Activated effector memory CD4-positive, alpha-beta T cell treated with anti-CD3 and anti-CD28 coated beads, Interleukin-2, amount 50 U/mL, for 16 hours (primary cell): ENCODE results near the gene AMBN.

ENCODE experiments used
- DNase-seq: peaks from one replicate; pipeline ENCODE4 v3.0.0-alpha.2; 2020

The AMBN gene, protein sequence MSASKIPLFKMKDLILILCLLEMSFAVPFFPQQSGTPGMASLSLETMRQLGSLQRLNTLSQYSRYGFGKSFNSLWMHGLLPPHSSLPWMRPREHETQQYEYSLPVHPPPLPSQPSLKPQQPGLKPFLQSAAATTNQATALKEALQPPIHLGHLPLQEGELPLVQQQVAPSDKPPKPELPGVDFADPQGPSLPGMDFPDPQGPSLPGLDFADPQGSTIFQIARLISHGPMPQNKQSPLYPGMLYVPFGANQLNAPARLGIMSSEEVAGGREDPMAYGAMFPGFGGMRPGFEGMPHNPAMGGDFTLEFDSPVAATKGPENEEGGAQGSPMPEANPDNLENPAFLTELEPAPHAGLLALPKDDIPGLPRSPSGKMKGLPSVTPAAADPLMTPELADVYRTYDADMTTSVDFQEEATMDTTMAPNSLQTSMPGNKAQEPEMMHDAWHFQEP

DNA sequence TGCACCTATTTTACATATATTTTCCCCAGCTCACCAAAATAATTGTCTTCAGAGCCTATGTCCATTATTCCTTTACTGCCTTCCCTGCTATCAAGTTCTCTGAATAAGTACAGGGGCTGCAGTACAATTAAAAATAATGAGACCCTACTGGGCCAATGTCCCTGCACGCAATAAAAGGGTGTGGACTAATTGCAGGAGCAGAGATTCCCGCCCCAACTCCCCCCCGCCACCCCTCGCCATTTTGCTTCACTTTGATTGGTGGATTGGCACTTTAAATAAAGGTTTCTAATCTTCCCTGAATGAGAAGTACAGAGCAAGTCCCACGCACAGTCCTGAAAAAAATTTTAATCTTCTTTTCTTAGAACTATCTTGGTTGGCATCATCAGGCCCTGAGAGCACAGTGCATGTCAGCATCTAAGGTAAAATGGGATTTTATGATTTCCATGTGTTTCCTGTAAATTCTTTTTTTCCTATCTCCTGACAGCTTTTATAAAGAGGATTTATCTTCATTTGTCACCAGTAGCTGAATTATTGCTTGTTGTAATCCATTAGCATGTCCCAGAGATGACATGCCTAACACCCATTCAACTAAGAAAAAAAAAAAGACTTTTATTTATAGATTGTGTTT, at the start of gene AMBN:
Gene AMBN, plus strand, starts transcription at position 302 of the 628 bp plus-strand sequence. Its CDS starts 103 bp downstream, at position 405.
- no peak for DNase-seq

DNA sequence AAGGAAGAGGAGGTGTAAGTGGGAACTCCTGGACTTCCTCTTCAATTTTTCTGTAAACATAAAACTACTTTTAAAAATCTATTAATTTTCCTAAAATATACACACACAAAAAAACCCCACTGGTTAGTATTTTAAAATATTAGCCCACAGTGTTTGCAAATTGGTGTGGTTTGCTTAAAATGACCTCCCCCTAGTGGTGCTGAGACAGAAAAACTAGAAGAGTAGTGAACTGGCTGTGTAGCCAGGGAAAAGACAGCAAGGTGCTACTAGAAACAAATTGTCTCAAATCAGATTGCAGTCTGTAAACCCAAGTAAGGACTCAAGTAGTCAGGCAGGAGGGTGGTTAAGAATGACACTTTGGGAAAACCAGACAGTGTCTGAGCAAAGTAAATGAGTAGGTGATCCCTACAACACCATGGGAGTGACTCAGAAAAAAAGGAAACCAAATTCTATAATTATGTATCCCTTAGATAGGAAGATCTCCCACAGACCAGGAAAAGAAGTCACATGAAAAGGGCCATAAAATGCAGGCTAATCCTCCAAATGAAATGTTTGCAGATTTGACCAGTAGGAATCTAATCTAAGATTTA, 47.7 kb upstream of the AMBN start:
- DNase-seq: no peak

DNA sequence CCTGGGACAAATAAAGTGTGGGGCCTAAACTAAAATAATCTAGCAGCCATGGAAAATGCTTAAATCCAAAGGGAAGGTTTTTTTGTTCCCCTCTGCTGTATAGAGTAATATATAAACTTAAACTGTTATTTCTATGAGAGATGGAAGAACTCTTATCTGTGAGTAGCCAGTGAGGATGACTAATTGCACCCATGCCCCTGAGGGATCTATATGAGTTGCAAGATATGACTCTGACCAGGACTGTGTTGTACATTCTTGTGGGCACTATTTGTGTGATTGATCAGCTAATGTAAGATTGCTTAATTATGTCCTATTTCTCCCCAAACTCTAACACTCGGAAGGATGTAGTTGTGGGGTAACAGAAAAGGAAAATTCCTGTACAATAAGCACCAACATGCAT, 35.2 kb upstream of the AMBN start:
- no peak for DNase-seq

DNA sequence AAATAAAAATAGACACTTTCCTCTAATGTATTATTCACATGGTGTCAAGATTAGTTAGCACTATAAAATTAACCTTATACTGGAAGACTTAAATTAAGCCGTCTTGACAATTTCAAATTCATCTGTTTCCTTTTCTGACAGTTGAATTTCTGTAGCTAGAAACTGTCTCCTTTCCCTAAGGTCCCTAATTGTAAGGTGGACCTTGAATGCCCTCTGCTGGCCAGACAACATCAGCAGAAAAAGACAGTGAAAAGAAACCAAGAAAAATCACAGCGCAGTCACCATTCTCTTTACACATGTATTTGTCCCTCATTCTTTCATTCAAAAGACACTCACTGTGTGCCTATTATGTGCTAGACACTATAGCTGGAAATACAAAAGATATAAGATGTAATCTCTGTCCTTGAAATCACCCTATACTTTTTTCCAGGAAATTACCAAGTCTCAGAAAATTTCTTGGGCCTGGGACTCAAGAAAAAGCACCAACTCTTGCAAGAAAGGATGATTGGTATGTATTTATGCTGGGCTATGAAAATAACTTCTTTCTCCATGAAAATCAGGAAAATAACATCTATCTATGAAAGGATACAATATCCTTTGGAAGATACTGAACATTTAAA, 32.7 kb upstream of the AMBN start:
- no peak for DNase-seq

DNA sequence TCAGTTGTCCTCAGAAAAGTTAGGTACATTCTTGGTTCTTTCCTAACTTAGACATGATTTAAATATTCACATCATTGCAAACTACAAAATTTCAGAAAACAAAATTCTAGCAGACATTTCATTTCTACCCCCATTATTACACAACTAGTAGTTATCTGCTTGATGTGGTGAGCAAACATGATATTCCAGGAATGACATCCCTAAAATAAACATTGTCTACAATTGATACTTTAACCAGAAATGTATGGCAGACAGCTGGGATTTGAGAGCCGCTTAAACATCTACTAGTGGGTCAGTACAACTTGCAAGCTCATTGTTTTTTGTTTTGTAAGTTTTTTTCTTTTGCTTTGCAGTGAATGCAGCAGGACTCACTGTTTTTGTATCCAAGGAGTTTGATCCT, 32.1 kb upstream of the AMBN start:
- DNase-seq: no peak

DNA sequence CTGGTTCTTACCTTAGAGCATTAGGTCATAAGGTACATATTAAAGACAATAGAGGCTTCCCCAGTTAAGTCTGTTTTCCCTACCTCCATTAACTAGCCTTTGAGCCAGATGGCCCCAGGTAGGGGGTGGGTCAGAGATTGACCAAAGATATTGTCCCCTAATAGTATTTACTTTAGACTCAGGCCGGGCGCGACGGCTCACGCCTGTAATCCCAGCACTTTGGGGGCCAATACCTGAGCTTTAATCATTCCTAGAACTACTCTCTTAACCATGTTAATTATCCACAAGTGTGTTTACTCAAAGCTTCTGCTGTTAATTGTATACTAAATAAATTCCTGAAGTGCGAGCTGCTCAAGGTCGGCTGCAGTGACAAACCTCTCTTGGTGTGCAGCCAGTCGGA, 28.0 kb upstream of the AMBN start:
- no peak for DNase-seq

DNA sequence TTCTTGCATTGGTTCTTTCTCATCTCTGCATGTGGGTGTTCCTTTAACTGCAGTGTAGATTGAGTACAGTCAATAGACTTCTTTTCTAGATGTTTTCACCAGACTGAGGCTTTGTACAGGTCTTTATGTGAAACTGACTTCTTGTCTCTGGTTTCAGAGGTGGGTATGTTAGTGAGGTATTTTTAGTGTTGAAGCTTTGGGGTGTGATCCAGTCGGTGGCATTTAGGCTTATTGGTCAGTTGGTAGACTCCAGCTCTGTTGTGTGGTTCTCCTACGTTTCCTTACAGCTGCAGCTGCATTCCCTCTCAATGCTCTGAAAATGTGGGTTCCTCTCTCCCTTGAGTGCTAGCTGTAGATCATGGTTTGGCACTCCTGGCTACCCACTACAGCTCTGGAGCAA, 21.3 kb upstream of the AMBN start:
- no peak for DNase-seq

DNA sequence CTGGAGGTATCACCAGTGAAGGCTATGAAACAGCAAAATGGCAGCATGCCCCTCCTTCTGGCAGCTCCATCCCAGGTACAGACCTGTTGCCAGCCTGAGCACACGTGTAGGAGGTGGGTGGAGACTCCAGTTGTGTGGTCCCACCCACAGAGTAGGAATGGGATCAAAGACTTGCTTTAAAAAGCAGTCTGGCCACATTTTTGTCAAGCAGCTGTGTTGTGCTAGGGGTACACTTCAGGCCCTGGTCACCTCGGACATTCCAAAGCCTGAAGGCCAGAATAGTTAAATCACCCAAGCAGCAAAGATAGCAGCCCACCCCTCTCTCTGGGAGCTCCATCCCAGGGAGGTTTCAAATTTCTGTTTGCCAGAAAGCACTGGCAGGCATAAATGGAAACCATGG, 20.3 kb upstream of the AMBN start:
- no peak for DNase-seq

DNA sequence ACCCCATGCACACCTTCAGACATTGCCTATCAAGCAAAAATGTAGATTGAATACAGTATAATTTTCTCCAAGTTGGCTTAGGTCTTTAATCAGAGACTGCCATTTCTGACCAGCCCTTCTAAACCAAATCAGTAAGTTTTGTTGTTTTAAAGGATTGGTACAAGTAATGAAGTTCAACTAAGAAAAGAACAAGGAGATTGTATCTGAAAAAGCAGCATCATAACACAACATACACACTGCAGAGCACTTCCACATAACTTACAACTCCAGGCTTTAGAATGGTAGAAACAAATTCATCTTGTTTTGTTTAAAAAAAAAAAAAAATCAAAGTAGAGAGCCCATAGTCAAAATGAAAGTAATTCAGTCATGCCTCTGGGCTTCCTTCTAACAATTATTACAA, 16.1 kb upstream of the AMBN start:
- DNase-seq: no peak

DNA sequence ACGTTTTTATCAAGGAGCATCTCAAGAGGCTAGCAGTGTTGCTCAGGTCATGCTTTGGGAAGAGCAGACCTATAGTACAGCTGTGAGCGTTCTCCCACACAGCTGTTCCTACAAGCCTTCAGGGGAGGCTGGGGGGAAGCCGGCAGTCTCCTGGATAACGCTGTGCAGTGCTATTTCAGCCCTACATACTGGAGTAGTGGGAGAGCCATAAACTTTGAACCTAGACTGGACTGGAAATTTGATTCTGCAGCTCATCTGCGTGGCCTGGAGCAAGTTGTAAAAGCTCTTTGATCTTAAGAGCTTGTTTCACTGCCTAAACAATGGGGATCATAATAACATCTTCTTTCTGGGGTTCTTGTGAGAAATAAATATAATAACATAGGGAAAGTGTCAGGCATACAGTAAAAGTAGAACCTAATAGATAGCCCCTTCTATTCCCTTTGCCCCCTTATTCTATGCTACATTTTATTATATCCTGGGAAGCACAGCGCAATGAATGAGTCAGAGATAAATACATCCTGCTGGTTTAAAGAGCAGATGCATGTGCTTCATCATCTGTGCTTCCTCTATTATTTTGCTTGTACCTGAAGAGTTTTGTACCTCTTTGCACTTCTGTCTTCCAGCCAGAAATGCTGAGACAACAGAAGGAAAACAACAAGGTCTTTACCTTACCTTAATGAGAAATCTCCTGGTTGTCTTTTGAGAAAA, 14.7 kb upstream of the AMBN start:
- DNase-seq: no peak

DNA sequence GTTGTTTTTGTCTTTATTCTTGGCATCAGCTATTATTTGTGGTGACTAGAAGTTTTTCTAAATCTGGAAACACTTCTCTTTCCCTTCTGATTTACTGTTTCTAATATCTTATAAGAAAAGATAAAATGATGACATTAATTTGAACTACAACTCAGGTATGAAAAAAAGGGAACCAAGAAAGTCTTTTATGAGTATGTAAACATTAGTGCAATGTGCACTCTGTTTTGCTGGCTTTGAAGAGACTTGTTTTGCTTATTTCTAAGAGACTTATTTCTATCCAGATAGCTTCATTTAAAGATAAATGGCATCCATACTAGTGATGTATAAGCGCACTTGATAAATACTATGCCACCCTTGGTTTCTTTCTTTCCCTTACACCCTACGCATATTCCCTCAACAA, 10.1 kb upstream of the AMBN start:
- no peak for DNase-seq

DNA sequence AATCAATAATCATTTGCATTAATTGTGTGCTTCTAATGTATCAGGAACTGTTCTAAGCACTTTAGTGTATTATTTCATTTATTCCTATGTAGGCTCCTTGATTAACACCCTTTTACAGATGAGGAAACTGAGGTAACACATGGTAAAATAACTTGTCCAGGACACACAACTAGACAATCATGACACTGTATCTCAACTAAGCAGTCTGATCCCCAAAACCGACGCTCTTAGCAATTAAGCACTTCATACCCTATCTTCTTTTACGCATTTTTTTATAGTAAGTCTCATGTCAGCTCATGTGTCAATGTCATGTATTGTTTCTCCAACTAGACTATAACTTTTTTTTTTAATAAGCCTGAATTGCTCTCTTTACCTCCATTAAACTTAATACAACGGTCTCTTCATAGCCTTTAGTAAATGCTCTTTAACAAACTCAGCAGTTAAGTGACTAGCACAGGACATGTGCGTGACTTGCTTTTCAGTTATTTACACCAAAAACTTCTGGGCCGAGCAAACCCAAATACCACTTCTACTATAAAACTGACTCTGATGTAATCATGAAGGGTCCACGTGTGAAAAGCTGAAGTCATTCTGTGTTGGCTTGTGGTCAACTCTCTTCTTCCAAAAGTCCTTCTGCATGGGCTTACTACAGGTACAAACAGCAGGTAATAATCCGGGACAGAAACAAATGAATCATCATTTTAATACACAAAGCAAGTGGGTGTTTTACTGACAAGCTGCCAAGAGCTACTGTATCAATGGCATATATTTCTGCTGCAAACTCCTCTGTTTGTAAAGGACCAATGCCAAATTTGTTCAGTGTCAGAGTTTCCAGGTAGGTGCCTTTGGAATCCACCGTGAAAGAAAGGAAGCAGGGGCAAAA, 7.9 kb upstream of the AMBN start:
- no peak for DNase-seq

DNA sequence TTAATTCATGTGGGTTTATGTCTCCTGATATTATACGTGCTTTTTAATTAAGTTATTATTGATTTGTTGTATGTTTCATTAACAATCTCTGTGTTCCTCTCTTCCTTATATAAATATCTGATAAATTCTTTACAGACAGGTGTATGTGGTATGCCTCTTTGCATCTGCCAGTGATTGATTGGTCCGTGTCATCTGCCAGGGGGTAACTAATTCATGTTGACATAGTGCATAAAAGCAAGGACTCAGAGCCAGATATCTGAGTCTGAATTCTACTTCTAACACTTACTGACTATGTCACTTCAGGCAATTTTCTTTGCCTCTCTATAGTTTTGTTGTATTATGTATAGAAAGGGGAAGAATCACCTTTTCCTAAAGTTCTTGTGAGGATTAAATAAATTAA, 5.2 kb upstream of the AMBN start:
- DNase-seq: no peak

DNA sequence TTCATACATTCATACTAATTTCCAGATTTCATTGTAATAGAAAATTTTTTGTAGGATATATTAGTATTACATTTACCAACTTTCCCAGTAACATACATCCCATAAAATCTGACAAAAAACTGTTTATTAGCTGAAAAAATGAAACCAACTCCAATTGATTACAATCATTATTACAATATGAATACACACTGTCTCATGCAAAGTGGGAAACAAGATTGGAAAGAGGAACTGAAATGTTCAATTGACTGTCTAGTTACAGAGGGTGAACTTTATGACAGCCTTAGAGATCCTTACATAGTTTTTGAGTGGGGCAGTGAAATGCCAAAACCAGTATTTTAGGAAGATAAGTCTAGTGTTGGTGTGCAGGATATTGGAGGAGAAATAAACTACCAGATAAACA, 2.3 kb upstream of the AMBN start:
- no peak for DNase-seq

DNA sequence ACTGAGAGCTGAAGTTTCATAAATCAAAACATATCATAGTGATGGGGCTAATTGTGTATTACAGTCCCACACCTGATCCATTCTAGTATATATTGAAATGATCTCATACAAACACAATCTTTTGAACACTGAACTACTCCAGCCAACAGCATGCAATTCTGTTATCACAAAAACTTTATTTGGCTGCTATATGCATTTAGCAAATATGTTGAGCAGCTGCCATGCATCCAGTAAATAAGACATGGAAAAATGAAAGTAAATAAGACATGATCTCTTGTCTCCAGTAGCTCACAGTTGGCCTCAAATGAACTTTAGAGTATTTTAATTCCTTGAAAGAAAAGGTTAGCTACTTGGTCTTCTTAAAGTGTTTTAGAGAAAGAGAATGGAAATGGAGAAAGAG, 2.1 kb downstream of the AMBN start:
- DNase-seq: no peak

DNA sequence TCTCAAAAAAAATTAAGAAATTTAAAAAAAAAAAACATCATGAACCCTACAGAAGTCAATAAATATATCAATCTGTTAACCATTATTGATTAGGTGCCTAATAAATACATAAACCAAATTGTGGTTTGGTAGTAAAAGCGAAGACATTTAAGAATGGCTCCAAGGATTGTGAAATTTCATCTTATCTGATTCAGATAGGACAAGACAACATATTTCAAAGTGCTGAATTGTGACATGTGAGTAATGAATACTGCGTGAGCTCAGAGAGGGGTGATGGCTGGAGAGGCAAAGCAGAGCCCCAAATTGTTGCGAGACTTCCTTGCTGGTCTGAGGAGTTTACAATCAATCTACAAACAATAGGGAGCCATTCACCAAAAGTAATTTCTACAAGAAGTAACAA, 8.2 kb downstream of the AMBN start:
- no peak for DNase-seq

DNA sequence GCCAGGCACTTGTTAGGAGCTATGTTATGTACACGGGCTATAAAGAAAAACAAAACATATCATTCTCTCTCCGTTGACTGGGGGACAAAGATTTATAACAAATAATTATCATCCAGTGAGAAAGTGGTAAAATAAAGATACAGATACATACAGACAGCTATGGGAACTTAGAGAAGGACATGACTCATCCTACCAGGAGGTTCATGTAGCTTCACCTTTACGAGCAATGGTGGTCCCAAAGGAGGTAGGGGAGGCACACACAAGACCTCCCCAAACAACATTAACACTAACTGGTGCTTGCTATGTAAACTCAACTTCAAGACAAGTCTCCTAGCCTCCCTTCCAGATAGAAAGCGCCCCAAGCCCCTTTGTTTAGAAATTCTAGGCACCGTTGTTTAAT, 8.9 kb downstream of the AMBN start:
- no peak for DNase-seq

DNA sequence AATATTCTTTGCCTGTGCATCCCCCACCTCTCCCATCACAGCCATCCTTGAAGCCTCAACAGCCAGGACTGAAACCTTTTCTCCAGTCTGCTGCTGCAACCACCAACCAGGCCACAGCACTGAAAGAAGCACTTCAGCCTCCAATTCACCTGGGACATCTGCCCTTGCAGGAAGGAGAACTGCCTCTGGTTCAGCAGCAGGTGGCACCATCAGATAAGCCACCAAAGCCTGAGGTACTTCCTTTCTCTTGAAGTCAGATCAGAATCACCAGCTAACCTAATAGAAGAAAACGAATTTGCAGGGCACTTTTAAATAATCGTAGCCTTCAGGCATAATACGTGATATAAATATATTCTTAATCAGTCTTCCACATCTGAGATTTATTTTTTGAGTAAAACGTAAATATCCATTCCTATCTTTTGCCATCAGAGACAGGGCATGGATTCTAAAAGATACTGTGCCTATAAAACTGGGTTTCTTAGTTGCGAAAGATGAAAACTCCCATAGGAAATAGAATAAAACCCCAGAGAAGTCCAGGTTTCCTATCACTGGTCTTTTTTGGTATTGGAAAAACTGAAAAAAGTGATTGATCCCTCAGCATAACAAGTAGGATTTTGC, 9.5 kb downstream of the AMBN start:
- DNase-seq: peak; percentile 84

DNA sequence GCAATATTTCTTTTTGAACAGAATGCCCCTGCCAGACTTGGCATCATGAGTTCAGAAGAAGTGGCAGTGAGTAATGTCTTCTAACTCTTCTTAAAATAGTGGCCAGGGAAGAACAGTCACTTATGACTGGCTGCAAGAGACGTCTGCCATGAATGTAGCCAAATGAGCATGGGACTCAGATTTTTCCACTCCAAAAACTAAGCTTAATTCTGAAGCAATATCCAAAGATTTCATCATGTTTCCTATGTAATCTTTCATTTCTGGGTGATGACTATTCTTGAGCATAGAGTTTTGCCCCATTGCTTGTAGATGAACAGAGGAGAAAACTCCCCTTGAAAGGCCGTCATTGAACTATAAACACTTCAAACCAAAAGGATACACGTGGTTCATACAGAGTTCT, 11.8 kb downstream of the AMBN start:
- DNase-seq: no peak

DNA sequence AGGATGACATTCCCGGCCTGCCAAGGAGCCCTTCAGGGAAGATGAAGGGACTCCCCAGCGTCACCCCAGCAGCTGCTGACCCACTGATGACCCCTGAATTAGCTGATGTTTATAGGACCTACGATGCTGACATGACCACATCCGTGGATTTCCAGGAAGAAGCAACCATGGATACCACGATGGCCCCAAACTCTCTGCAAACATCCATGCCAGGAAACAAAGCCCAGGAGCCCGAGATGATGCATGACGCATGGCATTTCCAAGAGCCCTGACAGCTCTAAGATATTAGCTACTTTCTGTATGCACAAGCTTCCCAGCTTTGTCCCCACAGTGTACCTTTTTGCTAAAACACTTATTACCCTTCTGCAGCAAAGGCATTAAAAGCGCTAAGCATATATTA, 14.4 kb downstream of the AMBN start:
- DNase-seq: no peak

DNA sequence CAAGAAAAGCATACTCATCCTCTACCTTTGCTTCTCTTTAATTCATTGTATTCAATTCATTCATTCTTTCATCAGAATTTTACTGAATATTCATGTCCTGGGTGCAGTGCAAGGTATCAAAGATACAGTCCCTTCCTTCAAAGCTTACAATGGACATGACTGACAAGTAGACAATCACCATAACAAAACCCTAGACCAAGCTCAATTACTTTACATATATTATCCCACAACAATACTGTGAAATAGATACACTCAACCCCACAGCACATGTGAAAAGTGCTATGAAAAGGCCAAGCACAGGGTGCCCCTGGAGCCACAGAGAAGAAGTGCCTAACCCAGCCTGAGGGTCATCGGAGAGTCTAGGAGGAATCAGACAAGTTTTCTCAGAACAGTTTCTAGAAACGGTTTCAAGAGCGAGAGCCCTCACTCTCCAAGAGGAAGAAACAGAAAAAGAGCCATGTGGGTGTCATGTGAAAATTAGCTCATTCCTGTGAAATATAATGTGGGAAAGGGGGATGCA, 15.3 kb downstream of the AMBN start:
- DNase-seq: no peak
